HepG2 (cell line): ENCODE measurements around the gene S100A5. TPM values are rescaled to one million over a fixed set of nuclear protein-coding genes. Genes with fewer than 3 reads are reported as not detected.
A peak's percentile ranks its signal among the peaks of the same experiment; 100 is the strongest.

Source experiments
- IRF1 ChIP-seq: sonication (generic); formaldehyde crosslinking; IDR thresholded peaks from 2 replicates; pipeline ENCODE4 v1.4.0; 2020; ENCODE audit warnings: low read depth, mild to moderate bottlenecking, missing genetic modification reagents
- KAT8 ChIP-seq: IDR thresholded peaks from 2 replicates; pipeline ENCODE4 v1.6.1; 2016; ENCODE audit warnings: missing genetic modification reagents, missing compliant biosample characterization
- MED8 ChIP-seq: sonication (generic); formaldehyde crosslinking; IDR thresholded peaks from 2 replicates; pipeline ENCODE4 v1.8.1; 2023; ENCODE audit warnings: mild to moderate bottlenecking, missing genetic modification reagents; ENCODE audit not compliant: insufficient replicate concordance
- PRDM4 ChIP-seq: sonication (generic); formaldehyde crosslinking; IDR thresholded peaks from 2 replicates; pipeline ENCODE4 v1.9.0; 2021; ENCODE audit warnings: missing genetic modification reagents, borderline replicate concordance
- SOX6 ChIP-seq, 2 experiments: fragments of 450-650 bp in 1 of 2; sonication (generic) in 1 of 2; formaldehyde crosslinking in 1 of 2; IDR thresholded peaks; 2 replicates each; pipeline versions ENCODE4 v1.4.0 to v1.6.1; 2017 to 2020; ENCODE audit warnings: antibody characterized with exemption in 1 of 2, mild to moderate bottlenecking in 1 of 2, missing genetic modification reagents in 1 of 2
- SP1 ChIP-seq, 2 experiments: fragments of 450-650 bp in 1 of 2; sonication (generic) in 1 of 2; formaldehyde crosslinking in 1 of 2; IDR thresholded peaks; 2 replicates each; pipeline versions ENCODE4 v1.4.0 to v1.6.1; 2016 to 2020; ENCODE audit warnings: missing genetic modification reagents in 1 of 2
- TBX3 ChIP-seq: fragments of 450-650 bp; IDR thresholded peaks from 2 replicates; pipeline ENCODE4 v1.6.1; 2017; ENCODE audit warnings: antibody characterized with exemption, mild to moderate bottlenecking, inconsistent platforms, borderline replicate concordance
- ZNF44 ChIP-seq: sonication (generic); formaldehyde crosslinking; IDR thresholded peaks from 2 replicates; pipeline ENCODE4 v1.5.1; 2020; ENCODE audit warnings: mild to moderate bottlenecking, missing genetic modification reagents
- ZNF446 ChIP-seq: sonication (generic); formaldehyde crosslinking; IDR thresholded peaks from 2 replicates; pipeline ENCODE4 v1.5.0; 2020; ENCODE audit warnings: mild to moderate bottlenecking, missing genetic modification reagents
- polyA plus RNA-seq, 8 experiments: library from polyadenylated mRNA; depleted of rRNA in 3 of 8; stranded (reverse) in 7 of 8; unstranded in 1 of 8; fragments of >200 nt; fragmentation: Illumina TruSeq in 4 of 8; extraction: Trizol in 4 of 8; gene quantifications; 2 replicates each; pipeline versions ENCODE4 v1.2.1 to v1.2.3, GENCODE V29; 2011 to 2016; ENCODE audit warnings: low read depth in 4 of 8, missing spikeins in 1 of 8, mixed read lengths in 1 of 8; ENCODE audit not compliant: insufficient read depth in 1 of 8
- total RNA-seq, 5 experiments: library from RNA; depleted of rRNA; stranded (reverse); fragments of >200 nt; fragmentation: Illumina TruSeq; extraction: Trizol; gene quantifications; 2 replicates each; pipeline ENCODE4 v1.2.3, GENCODE V29; 2016; ENCODE audit warnings: low read depth in 1 of 5

The S100A5 gene
- total and polyA plus RNA-seq, 2 of the 13 experiments (the other 11 are each of a cell fraction or from before 2014, with no cell fraction given): not detected

GRCh38 chr1:153568367-153569099 is 27.8 kb upstream of the S100A5 start (continued):
- TF ChIP-seq IRF1 (no peak), KAT8 (peak; percentile 68), SP1 (IDR thresholded peaks at IDR 0.05) (no peak), SP1 (CRISPR knock-in tag; IDR thresholded peaks at IDR 0.05) (0 out of 2 replicates have a peak, but pooled peaks have one; percentile 13), TBX3 (no peak), ZNF446 (CRISPR knock-in tag) (no peak), SOX6 (IDR thresholded peaks at IDR 0.05) (no peak), SOX6 (CRISPR knock-in tag; IDR thresholded peaks at IDR 0.05) (peak; percentile 68), MED8 (CRISPR knock-in tag) (peak; percentile 44), ZNF44 (CRISPR knock-in tag) (no peak), PRDM4 (CRISPR knock-in tag) (no peak)
